GM19372 (cell line): Measurements from ENCODE around the gene CAPN10.

Experiments used
- ATAC-seq: cut with Tn5 transposase; IDR thresholded peaks from one replicate; pipeline ENCODE4 v1.9.1; 2021; ENCODE audit warnings: mild to moderate bottlenecking, low read depth, moderate library complexity; ENCODE audit not compliant: unreplicated experiment

Gene CAPN10

GRCh38 chr2:240622060-240622411 lies 35.5 kb downstream of the CAPN10 start:
- no peak for ATAC-seq

DNA sequence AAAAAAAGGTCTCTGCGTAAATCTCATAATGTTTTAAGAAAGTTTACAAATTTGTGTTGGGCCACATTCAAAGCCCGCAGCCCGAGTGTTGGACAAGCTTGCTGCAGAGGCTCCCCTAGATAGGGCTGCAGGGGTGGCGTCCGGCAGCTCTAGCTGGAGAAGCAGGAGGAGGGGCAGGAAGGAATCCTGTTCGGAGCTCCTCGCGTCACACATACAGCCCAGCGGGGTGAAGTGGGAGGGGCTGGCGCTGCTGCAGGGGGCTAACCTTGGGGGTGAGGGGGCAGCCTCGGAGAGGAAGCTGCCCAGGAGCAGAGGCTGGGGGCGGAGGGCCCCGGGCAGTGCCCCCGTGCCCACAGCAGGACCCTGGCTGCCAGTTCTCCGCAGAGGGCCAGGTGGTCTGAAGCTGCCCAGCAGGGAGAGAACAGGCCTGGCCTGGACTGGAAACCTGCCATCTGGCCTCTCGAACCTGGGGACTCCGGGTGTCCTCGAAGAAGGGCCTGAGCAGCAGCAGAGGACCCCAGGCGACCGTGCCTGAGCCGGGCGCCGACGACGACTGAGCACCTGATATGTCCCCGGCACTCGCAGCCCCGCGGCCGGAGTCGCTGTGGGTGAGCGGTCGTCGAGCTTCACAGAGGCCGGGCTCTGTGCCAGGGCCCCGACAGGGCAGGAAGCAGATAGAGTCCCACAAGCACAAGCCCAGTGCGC lies 36.1 kb downstream of the CAPN10 start:
- ATAC-seq: no peak

- ATAC-seq: no peak
Observed at GRCh38 chr2:240623531-240624010, 37.0 kb downstream of the CAPN10 start.

- no peak for ATAC-seq
Observed at GRCh38 chr2:240624011-240624949, 37.7 kb downstream of the CAPN10 start.

- ATAC-seq: no peak
Observed at GRCh38 chr2:240624950-240625621, 38.6 kb downstream of the CAPN10 start, which contains the start of gene GPR35. GPR35 (plus strand) TSS chr2:240625480; CDS start chr2:240629953, 4,473 bp downstream.

- ATAC-seq: no peak
Observed at GRCh38 chr2:240626531-240627300, 40.2 kb downstream of the CAPN10 start.

- no peak for ATAC-seq
Observed at GRCh38 chr2:240627736-240628506, 41.4 kb downstream of the CAPN10 start.

GRCh38 chr2:240628507-240628807 lies 41.9 kb downstream of the CAPN10 start:
- no peak for ATAC-seq

DNA sequence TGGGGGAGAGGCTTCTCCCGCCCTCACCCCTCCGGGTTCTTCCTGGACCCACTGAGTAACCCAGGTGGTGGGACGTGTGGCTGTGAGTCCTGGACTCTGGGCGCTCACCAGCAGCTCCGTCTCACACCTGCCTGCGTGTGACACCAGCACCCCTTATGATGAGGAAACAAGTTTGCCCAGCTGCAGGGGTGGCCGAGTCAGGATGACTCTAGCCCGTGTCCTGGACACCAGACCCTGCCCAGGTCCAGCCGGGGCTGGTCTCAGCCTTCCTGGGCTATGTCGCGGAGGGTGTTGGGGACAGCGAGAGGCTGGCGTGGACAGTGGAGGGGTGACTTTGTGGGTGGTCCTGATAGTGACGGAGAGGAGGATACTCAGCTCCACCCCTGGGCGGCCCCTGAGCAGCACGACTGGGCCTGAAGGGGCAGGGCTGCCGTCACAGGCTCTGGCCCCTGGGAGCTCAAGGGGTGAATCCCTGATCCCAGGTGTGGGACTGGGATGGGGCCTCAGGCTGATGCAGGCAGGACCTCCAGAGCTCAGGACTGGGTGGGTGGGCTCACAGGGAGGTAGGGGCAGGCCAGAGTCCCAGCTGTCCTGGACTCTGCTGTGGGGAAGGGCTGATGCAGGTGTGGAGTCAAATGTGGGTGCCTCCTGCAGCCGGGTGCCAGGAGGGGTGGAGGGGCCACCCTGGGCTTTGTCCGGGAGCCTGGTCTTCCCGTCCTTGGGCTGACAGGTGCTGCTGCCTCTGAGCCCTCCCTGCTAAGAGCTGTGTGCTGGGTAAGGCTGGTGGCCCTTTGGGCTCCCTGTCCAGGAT lies 42.5 kb downstream of the CAPN10 start:
- no peak for ATAC-seq

DNA sequence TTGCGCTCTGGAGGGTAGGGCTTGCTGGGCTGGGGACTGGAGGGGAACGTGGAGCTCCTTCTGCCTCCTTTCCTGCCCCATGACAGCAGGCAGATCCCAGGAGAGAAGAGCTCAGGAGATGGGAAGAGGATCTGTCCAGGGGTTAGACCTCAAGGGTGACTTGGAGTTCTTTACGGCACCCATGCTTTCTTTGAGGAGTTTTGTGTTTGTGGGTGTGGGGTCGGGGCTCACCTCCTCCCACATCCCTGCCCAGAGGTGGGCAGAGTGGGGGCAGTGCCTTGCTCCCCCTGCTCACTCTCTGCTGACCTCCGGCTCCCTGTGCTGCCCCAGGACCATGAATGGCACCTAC lies 43.1 kb downstream of the CAPN10 start:
- no peak for ATAC-seq

GRCh38 chr2:240629968-240630770 lies 43.6 kb downstream of the CAPN10 start:
- ATAC-seq: no peak

DNA sequence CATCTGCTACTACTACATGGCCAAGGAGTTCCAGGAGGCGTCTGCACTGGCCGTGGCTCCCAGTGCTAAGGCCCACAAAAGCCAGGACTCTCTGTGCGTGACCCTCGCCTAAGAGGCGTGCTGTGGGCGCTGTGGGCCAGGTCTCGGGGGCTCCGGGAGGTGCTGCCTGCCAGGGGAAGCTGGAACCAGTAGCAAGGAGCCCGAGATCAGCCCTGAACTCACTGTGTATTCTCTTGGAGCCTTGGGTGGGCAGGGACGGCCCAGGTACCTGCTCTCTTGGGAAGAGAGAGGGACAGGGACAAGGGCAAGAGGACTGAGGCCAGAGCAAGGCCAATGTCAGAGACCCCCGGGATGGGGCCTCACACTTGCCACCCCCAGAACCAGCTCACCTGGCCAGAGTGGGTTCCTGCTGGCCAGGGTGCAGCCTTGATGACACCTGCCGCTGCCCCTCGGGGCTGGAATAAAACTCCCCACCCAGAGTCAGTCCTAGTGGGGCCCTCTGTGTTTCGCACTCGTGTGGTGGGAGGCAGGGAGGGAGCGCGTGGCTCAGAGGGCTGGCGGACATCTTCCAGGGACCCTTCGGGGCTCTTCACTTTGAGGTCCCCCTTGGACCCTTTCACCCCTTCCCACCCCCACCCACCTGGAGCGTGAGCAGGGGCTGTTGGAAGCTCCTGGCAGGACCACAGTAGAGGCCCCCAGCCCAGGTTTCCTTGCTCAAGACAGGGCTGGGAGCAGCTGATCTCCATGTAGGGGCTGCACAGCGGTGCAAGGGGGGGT lies 44.4 kb downstream of the CAPN10 start:
- no peak for ATAC-seq

DNA sequence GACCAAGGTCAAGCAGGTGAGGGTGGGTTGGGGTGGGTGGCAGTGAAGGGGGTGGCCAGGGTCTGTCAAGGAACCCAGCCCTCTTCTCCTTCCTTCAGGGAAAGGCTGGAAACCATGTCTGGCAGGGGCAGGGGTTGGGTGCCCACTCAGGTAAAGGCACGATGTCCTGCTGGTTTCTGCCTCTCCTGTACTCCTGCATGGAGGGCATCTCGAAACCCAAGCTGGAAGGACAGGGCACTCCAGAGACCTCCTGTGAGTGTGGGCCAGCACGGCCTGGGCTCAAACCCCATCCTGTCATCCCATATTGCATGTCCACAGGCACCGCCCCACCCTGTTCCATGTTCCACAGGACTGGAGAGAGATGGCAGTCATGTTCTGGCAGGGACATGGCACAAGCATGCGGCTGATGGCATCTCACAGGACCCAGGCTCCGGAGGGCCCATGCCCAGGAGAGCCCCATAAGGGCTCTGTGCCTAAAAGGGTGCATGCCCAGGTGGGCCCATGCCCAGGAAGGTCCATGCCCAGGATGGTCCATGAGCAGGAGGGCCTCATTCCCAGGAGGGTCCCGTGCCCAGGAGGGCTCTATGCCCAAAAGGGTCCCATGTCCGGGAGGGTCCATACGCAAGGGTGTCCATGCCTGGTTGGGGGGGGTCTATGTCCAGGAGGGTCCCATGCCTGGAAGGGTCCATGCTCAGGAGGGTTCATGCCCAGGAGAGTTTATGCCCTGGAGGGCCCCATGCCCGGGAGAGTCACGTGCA lies 45.2 kb downstream of the CAPN10 start:
- ATAC-seq: no peak

DNA sequence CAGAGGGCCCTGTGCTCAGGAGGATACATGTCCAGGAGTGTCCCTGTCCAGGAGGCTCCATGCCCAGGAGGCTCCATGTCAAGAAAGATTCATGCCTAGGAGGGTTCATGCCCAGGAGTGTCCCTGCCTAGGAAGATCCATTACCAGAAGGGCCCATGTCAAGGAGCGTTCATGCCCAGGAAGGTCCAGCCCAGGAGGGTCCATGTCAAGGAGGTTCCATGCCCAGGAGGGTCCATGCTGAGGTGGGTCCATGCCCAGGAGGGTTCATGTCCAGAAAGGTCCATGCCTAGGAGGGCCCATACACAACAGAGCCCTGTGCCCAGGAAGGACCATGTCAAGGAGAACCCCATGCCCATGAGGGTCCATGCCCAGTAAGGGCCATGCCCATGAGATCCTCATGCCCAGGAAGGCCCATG lies 45.8 kb downstream of the CAPN10 start:
- ATAC-seq: no peak

DNA sequence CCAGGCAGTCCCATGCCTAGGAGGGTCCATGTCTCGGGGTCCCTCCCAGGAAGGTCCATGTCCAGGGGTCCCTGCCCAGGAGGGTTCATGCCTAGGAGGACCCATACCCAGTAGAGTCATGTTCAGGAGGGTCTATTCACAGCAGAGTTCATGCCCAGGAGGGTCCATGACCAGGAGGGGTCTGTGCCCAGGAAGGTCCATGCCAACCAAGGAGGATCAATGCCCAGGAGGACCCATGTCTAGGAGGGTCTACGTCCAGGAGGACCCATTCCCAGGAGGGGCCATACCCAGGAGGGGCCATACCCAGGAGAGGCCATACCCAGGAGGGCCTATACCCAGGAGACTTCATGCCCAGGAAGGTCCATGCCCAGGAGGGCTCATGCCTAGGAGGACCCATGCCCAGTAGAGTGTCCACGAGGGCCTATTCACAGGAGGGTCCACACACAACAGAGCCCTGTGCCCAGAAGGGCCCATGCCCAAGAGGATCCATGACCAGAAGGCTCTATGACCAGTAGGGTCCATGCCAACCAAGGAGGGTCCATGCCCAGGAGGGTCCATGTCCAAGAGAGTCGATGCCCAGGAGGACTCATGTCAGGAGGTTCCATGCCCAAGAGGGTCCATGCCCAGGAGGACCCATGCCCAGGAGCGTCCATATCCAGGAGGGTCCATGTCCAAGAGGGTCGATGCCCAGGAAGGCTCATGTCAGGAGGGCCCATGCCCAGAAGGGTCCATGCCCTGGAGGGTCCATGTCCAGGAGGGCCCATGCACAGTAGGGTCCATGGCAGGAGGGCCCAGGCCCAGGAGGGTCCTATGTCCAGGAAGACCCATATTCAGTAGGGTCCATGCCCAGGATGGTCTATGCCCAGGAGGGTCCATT lies 48.8 kb downstream of the CAPN10 start:
- ATAC-seq: no peak
